T-cell (primary cell): ENCODE measurements around the gene RNF13. TPM values are rescaled to one million over a fixed set of nuclear protein-coding genes. Genes with fewer than 3 reads are reported as not detected.

Experiments used
- ATAC-seq, 4 experiments: fragments of 200-7000 bp in 3 of 4; fragments of 150-1000 bp in 1 of 4; cut with Tn5 transposase; replicated peaks in 1 of 4; 1 replicate in 3 of 4; 2 replicates in 1 of 4; pipeline ENCODE4 v1.10.0; 2021; ENCODE audit warnings: moderate library complexity in 3 of 4, mild to moderate bottlenecking in 2 of 4, moderate number of reproducible peaks in 1 of 4
- CTCF ChIA-PET, 2 donors: fragments of 300-600 bp; sonication (Branson Sonifier 250); formaldehyde crosslinking; loops; one replicate each; lab custom pipeline; 2022; ENCODE audit warnings: antibody characterized with exemption in 2 of 2; lab: Charles Lee
- POLR2A ChIA-PET, 2 donors: fragments of 300-600 bp; sonication (Branson Sonifier 250); formaldehyde crosslinking; loops; one replicate each; lab custom pipeline; 2022; ENCODE audit warnings: antibody characterized with exemption in 2 of 2; lab: Charles Lee
- DNase-seq, 35 experiments: peaks; one replicate each; pipeline versions ENCODE4 v3.0.0 to v3.0.0-alpha.2; 2013 to 2023
- H3K27ac ChIP-seq: one replicate; pipeline ENCODE4 v1.5.1; 2013; ENCODE audit warnings: low read length
- H3K27me3 ChIP-seq, 2 experiments: replicated peaks in 1 of 2; 1 replicate in 1 of 2; 2 replicates in 1 of 2; pipeline versions ENCODE4 v1.6.1 to v1.7.0; 2013; ENCODE audit warnings: low read length in 1 of 2, mixed read lengths in 1 of 2; ENCODE audit not compliant: control insufficient read depth in 2 of 2, insufficient read depth in 2 of 2; ENCODE audit errors: extremely low read depth in 1 of 2
- H3K36me3 ChIP-seq, 2 donors: 1 replicate in 1 of 2; 2 replicates in 1 of 2; pipeline versions ENCODE4 v1.6.1 to v1.7.0; 2013; ENCODE audit warnings: low read length in 1 of 2; ENCODE audit not compliant: control insufficient read depth in 2 of 2, insufficient read depth in 1 of 2; ENCODE audit errors: extremely low read depth in 1 of 2
- H3K4me1 ChIP-seq, 2 experiments: 1 replicate in 1 of 2; 2 replicates in 1 of 2; pipeline versions ENCODE4 v1.6.1 to v1.7.0; 2013; ENCODE audit warnings: low read length in 2 of 2, mixed read lengths in 1 of 2; ENCODE audit not compliant: insufficient read depth in 2 of 2, control insufficient read depth in 1 of 2; ENCODE audit errors: extremely low read depth in 1 of 2
- H3K4me3 ChIP-seq, 2 donors: 1 replicate in 1 of 2; 2 replicates in 1 of 2; pipeline versions ENCODE4 v1.5.1 to v1.7.0; 2013; ENCODE audit warnings: mild to moderate bottlenecking in 2 of 2, low read length in 1 of 2, moderate library complexity in 1 of 2; ENCODE audit not compliant: control insufficient read depth in 1 of 2; ENCODE audit errors: extremely low read depth in 1 of 2
- H3K9me3 ChIP-seq: 2 replicates; pipeline ENCODE4 v1.7.0; 2013
- H3K27ac Mint-ChIP-seq, 2 donors: one replicate each; pipeline ENCODE4 v1.8.0; 2020 to 2021; ENCODE audit warnings: mild to moderate bottlenecking in 2 of 2, mixed read lengths in 2 of 2
- H3K27me3 Mint-ChIP-seq, 2 donors: one replicate each; pipeline ENCODE4 v1.8.0; 2021 to 2022; ENCODE audit warnings: mixed read lengths in 2 of 2
- H3K36me3 Mint-ChIP-seq: one replicate; pipeline ENCODE4 v1.8.0; 2021; ENCODE audit warnings: mixed read lengths
- H3K4me1 Mint-ChIP-seq, 3 donors: one replicate each; pipeline ENCODE4 v1.8.0; 2020 to 2022; ENCODE audit warnings: mixed read lengths in 3 of 3, mild to moderate bottlenecking in 1 of 3
- H3K4me3 Mint-ChIP-seq, 3 donors: one replicate each; pipeline ENCODE4 v1.8.0; 2020 to 2022; ENCODE audit warnings: mild to moderate bottlenecking in 3 of 3, mixed read lengths in 3 of 3, moderate library complexity in 3 of 3
- H3K9me3 Mint-ChIP-seq, 3 donors: one replicate each; pipeline ENCODE4 v1.8.0; 2020 to 2022; ENCODE audit warnings: mixed read lengths in 3 of 3
- WGBS: methylation state at CpG from one replicate; pipeline ENCODE4 v1.1.5; 2013; ENCODE audit warnings: missing lambda C conversion rate; ENCODE audit not compliant: insufficient coverage; 5-methylcytosine and 5-hydroxymethylcytosine counted together
- total RNA-seq, 35 experiments: library from RNA in 6 of 35; stranded (reverse) in 6 of 35; fragments of 120-200 nt in 1 of 35; gene quantifications; one replicate each; pipeline versions ENCODE4 v1.2.1 to v1.2.4 and lab custom pipeline; 2013 to 2026

RNF13 gene
- total RNA-seq, 5 donors from 2014 or later (not counting 1 experiment from before 2014, with no cell fraction given) = 45.0 to 55.8 (median 54.8) TPM

GRCh38 chr3:149954812-149955211, 141.8 kb downstream of the RNF13 start:
- H3K4me3 Mint-ChIP-seq = no peak overlapping the region
- WGBS = no CpG with 5 or more reads among the region's 1 CpG
- POLR2A ChIA-PET = interaction anchor here in 1 of 2 donors (0.6 kb wide), 1 partner anchor 203 kb away, joined by 5 read pairs; no protein-coding TSS in a partner anchor
- no peaks in the 10 kb centered on the region for H3K9me3 Mint-ChIP-seq
- CTCF ChIA-PET = interaction anchor here in 1 of 2 donors (1.3 kb wide), 1 partner anchor 12 kb away, joined by 4 read pairs; no protein-coding TSS in a partner anchor
- H3K4me1 Mint-ChIP-seq = peaks cover 28 to 30% (median 29%) of the 10 kb centered on the region in 3 donors
- H3K36me3 ChIP-seq = peaks cover 0 to 5% of the 10 kb centered on the region in 2 donors
- no peaks in the 10 kb centered on the region for H3K9me3 ChIP-seq
- DNase-seq (no peak), ATAC-seq (no peak)
- peak overlapping the region; percentile 11 to 62 for H3K27ac Mint-ChIP-seq
- no peak overlapping the region for H3K27ac ChIP-seq
- no peaks in the 10 kb centered on the region for H3K4me1 ChIP-seq
- no peaks in the 10 kb centered on the region for H3K27me3 Mint-ChIP-seq
- H3K4me3 ChIP-seq = no peak overlapping the region
- peaks cover 15% of the 10 kb centered on the region for H3K36me3 Mint-ChIP-seq
- H3K27me3 ChIP-seq = no peaks in the 10 kb centered on the region

DNA sequence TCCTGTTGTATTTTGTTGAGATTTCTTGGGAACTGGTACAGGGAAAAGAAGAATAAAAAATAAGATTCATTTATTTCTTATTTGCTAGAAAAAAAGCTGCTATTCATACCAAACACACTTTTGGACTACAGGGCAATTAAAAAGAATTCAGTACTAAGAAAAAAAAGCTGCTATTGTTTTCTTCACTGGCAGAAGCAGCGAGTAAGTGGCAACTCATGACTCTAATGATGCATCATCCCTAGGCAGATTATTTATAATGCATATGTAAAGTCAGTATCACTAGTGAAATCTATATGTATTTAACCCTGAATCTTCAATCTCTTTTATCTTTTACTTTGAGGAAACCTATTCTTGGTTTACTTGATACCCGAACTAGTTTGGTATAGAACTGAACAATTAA, 142.4 kb downstream of the RNF13 start:
- Mint-ChIP-seq H3K27ac (no peak overlapping the region), H3K27me3 (no peaks in the 10 kb centered on the region)

GRCh38 chr3:149957361-149958125, 144.5 kb downstream of the RNF13 start:
- Histone ChIP-seq H3K4me1 (no peaks in the 10 kb centered on the region), H3K4me3 (no peak overlapping the region), H3K36me3 (no peaks in the 10 kb centered on the region), H3K27me3 (no peaks in the 10 kb centered on the region), H3K9me3 (no peaks in the 10 kb centered on the region), H3K27ac (no peak overlapping the region)
- WGBS = no CpG with 5 or more reads among the region's 3 CpGs
- H3K9me3 Mint-ChIP-seq = no peaks in the 10 kb centered on the region
- peaks cover 22 to 27% (median 24%) of the 10 kb centered on the region in 3 donors for H3K4me1 Mint-ChIP-seq
- DNase-seq (no peak), ATAC-seq (no peak)
- no peak overlapping the region for H3K27ac Mint-ChIP-seq
- H3K36me3 Mint-ChIP-seq = peaks cover 4% of the 10 kb centered on the region
- no peak overlapping the region for H3K4me3 Mint-ChIP-seq
- CTCF ChIA-PET = interaction anchor here (0.7 to 2.1 kb wide), 6 partner anchors 9 to 227 kb away, joined by 3 to 7 read pairs (median 4); no protein-coding TSS in a partner anchor
- POLR2A ChIA-PET = no interaction called here
- H3K27me3 Mint-ChIP-seq = no peaks in the 10 kb centered on the region

More for the DNA sequence above, 142.4 kb downstream of the RNF13 start:
- Mint-ChIP-seq H3K9me3 (no peaks in the 10 kb centered on the region), H3K36me3 (peaks cover 10% of the 10 kb centered on the region), H3K4me3 (no peak overlapping the region), H3K4me1 (peaks cover 27 to 29% (median 28%) of the 10 kb centered on the region in 3 donors)
- H3K36me3 ChIP-seq = peaks cover 0 to 5% of the 10 kb centered on the region in 2 donors
- H3K27ac ChIP-seq = no peak overlapping the region
- ATAC-seq = no peak
- no peaks in the 10 kb centered on the region for H3K9me3 ChIP-seq
- POLR2A ChIA-PET = interaction anchor here in 1 of 2 donors (0.6 kb wide), 1 partner anchor 34 kb away, joined by 3 read pairs; no protein-coding TSS in a partner anchor
- H3K4me1 ChIP-seq = no peaks in the 10 kb centered on the region
- H3K27me3 ChIP-seq = no peaks in the 10 kb centered on the region
- CTCF ChIA-PET = interaction anchor here (0.5 to 1.3 kb wide), 2 partner anchors 12 to 183 kb away, joined by 4 to 8 read pairs; no protein-coding TSS in a partner anchor
- no peak overlapping the region for H3K4me3 ChIP-seq
- WGBS = no CpG with 5 or more reads among the region's 2 CpGs
- DNase-seq = no peak

DNA sequence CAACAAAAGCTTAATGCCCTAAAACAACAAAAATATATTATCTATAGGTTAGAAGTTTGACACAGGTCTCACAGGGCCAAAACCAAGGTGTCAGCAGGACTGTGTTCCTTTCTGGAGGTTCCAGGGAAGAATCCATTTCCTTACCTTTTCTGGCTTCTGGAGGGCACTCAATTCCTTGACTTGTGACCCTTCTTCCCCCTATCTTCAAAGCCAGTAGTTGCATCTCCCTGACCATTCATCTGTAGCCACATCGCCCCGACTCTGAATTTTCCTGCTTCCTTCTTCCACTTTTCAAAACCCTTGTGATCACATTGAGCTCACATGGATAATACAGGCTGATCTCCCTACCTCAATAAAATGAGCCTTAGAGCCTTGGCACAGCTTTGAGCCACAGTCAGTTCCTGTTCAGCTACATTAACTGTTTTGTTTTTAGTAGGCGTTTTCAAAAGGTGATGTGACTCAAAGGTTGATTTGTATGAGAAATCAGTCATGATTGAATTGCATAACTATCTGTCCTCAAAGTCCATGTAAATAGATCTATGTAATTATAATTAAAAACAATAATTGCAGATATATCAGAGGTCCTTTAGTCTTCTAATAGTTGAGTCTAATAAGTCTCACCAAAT, 145.3 kb downstream of the RNF13 start:
- ChIA-PET POLR2A (no interaction called here), CTCF (interaction anchor here in 1 of 2 donors (0.7 to 2.1 kb wide), 5 partner anchors 9 to 226 kb away, joined by 3 to 7 read pairs (median 4); no protein-coding TSS in a partner anchor)
- Histone ChIP-seq H3K36me3 (no peaks in the 10 kb centered on the region), H3K4me1 (no peaks in the 10 kb centered on the region), H3K9me3 (no peaks in the 10 kb centered on the region), H3K27me3 (no peaks in the 10 kb centered on the region), H3K27ac (no peak overlapping the region), H3K4me3 (no peak overlapping the region)
- H3K9me3 Mint-ChIP-seq = no peaks in the 10 kb centered on the region
- H3K4me3 Mint-ChIP-seq = no peak overlapping the region
- 94% methylated on average over 2 of the region's 3 CpGs for WGBS
- H3K27me3 Mint-ChIP-seq = no peaks in the 10 kb centered on the region
- peaks cover 4% of the 10 kb centered on the region for H3K36me3 Mint-ChIP-seq
- H3K4me1 Mint-ChIP-seq = peaks cover 18 to 24% (median 21%) of the 10 kb centered on the region in 3 donors
- DNase-seq (no peak), ATAC-seq (no peak)
- H3K27ac Mint-ChIP-seq = no peak overlapping the region

DNA sequence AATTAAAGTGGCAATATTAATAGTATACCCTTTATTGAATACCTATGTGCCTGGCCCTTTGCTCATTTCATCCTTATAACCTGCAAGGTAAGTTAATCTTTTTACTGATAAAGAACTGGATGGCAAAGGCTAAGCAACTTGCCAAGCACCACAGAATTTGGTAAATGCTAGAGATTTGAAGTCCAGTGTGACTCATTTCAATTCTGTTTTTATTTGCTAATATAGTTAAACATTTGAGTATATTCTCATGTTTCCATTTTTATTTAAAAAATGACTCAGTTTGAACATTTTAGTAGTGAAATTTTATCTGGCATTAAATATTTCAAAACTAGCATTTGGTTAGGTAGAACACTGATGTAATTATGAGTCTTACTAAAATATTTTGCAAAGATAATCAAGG, 146.4 kb downstream of the RNF13 start:
- ATAC-seq (no peak), DNase-seq (no peak)
- H3K27me3 Mint-ChIP-seq = no peaks in the 10 kb centered on the region
- no peaks in the 10 kb centered on the region for H3K9me3 Mint-ChIP-seq
- Histone ChIP-seq H3K36me3 (no peaks in the 10 kb centered on the region), H3K9me3 (no peaks in the 10 kb centered on the region), H3K27ac (no peak overlapping the region), H3K4me3 (no peak overlapping the region), H3K27me3 (no peaks in the 10 kb centered on the region), H3K4me1 (no peaks in the 10 kb centered on the region)
- ChIA-PET POLR2A (no interaction called here), CTCF (interaction anchor here in 1 of 2 donors (1.5 to 2.1 kb wide), 2 partner anchors 7 to 10 kb away, joined by 6 to 7 read pairs; no protein-coding TSS in a partner anchor)
- peaks cover 8 to 17% (median 11%) of the 10 kb centered on the region in 3 donors for H3K4me1 Mint-ChIP-seq
- H3K27ac Mint-ChIP-seq = no peak overlapping the region
- H3K4me3 Mint-ChIP-seq = no peak overlapping the region
- H3K36me3 Mint-ChIP-seq = peaks cover 4% of the 10 kb centered on the region

DNA sequence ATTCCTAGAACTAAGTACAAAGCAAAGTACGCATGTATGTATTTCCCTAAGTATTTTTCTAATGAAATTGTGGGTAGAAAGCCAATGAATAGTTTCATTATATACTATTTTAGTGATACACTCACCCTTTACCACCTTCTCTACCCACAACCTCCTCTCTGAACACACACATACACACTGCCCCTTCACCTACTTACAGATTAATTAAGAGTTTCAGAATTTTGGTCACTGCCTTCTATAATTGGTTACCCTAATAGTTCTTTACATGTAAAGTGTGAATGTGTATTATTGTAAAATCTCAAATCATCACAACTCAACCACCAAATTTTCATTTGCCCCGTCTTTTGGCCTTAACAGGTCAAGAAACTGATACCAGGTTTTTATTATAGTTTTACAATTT, 150.5 kb downstream of the RNF13 start:
- no peak overlapping the region for H3K4me3 ChIP-seq
- H3K4me1 Mint-ChIP-seq = peaks cover 2 to 5% (median 2%) of the 10 kb centered on the region in 3 donors
- no peaks in the 10 kb centered on the region for H3K4me1 ChIP-seq
- POLR2A ChIA-PET = no interaction called here
- no CpG with 5 or more reads among the region's 2 CpGs for WGBS
- no peaks in the 10 kb centered on the region for H3K9me3 ChIP-seq
- H3K36me3 Mint-ChIP-seq = peaks cover 4% of the 10 kb centered on the region
- H3K4me3 Mint-ChIP-seq = no peak overlapping the region
- no peak for DNase-seq
- no peaks in the 10 kb centered on the region for H3K27me3 ChIP-seq
- no peak for ATAC-seq
- H3K36me3 ChIP-seq = no peaks in the 10 kb centered on the region
- H3K27ac Mint-ChIP-seq = no peak overlapping the region
- CTCF ChIA-PET = interaction anchor here (0.9 to 1.4 kb wide), 3 partner anchors 13 to 253 kb away, joined by 3 to 4 read pairs (median 3); no protein-coding TSS in a partner anchor
- no peaks in the 10 kb centered on the region for H3K27me3 Mint-ChIP-seq
- no peak overlapping the region for H3K27ac ChIP-seq
- H3K9me3 Mint-ChIP-seq = no peaks in the 10 kb centered on the region
